Measurements from ENCODE around the gene LIPH.
"Not testable (repeated sequence)": the region's sequence is repeated elsewhere in the genome, so short reads cannot be mapped to it uniquely, and the experiment has no call there.

Gene LIPH

GRCh38 chr3:185584686-185585085, 32.3 kb upstream of the LIPH start:
- no peak overlapping the region for H3K4me3 ChIP-seq (ENCODE audit: low read depth, low read length)
- no peak for DNase-seq (ENCODE audit: low read depth)
- TF ChIP-seq CTCF (IDR thresholded peaks at IDR 0.05; ENCODE audit: control insufficient read depth, extremely low read depth, insufficient read depth), result no peak

GRCh38 chr3:185583925-185584324, 31.5 kb upstream of the LIPH start:
- DNase-seq (ENCODE audit: low read depth), result no peak
- no peak for TF ChIP-seq CTCF (IDR thresholded peaks at IDR 0.05; ENCODE audit: control insufficient read depth, extremely low read depth, insufficient read depth)
- H3K4me3 ChIP-seq (ENCODE audit: low read depth, low read length), result no peak overlapping the region

- no peak for DNase-seq (ENCODE audit: low read depth)
- TF ChIP-seq CTCF (IDR thresholded peaks at IDR 0.05; ENCODE audit: control insufficient read depth, extremely low read depth, insufficient read depth), result no peak
These were observed 30.5 kb upstream of the LIPH start for GRCh38 chr3:185582871-185583270.

GRCh38 chr3:185582236-185582635, 29.8 kb upstream of the LIPH start:
- DNase-seq (ENCODE audit: low read depth), result no peak
- no peak overlapping the region for H3K4me3 ChIP-seq (ENCODE audit: low read depth, low read length)
- no peak for TF ChIP-seq CTCF (IDR thresholded peaks at IDR 0.05; ENCODE audit: control insufficient read depth, extremely low read depth, insufficient read depth)

More at GRCh38 chr3:185582871-185583270, 30.5 kb upstream of the LIPH start:
- H3K4me3 ChIP-seq (ENCODE audit: low read depth, low read length), result no peak overlapping the region

GRCh38 chr3:185575108-185575869, 22.9 kb upstream of the LIPH start:
- not testable (repeated sequence) for DNase-seq (ENCODE audit: low read depth)

GRCh38 chr3:185572183-185572582, 19.8 kb upstream of the LIPH start:
- TF ChIP-seq CTCF (IDR thresholded peaks at IDR 0.05; ENCODE audit: control insufficient read depth, extremely low read depth, insufficient read depth), result no peak
- H3K4me3 ChIP-seq (ENCODE audit: low read depth, low read length), result no peak overlapping the region
- DNase-seq (ENCODE audit: low read depth), result no peak

More at GRCh38 chr3:185575108-185575869, 22.9 kb upstream of the LIPH start:
- TF ChIP-seq CTCF (IDR thresholded peaks at IDR 0.05; ENCODE audit: control insufficient read depth, extremely low read depth, insufficient read depth), result peak; percentile 59
- H3K4me3 ChIP-seq (ENCODE audit: low read depth, low read length), result not testable (repeated sequence)

- no peak for DNase-seq (ENCODE audit: low read depth)
- no peak for TF ChIP-seq CTCF (IDR thresholded peaks at IDR 0.05; ENCODE audit: control insufficient read depth, extremely low read depth, insufficient read depth)
These were observed 9.6 kb upstream of the LIPH start for GRCh38 chr3:185561958-185562357.

More at GRCh38 chr3:185561958-185562357, 9.6 kb upstream of the LIPH start:
- no peak overlapping the region for H3K4me3 ChIP-seq (ENCODE audit: low read depth, low read length)

Measured in LNCaP clone FGC (cell line).